GM21528 (cell line): Measurements from ENCODE around the gene MARK4.

ENCODE experiments used
- ATAC-seq: cut with Tn5 transposase; IDR thresholded peaks from one replicate; pipeline ENCODE4 v1.9.1; 2021; ENCODE audit warnings: mild to moderate bottlenecking, moderate library complexity; ENCODE audit not compliant: unreplicated experiment, low FRiP score

MARK4 gene

DNA sequence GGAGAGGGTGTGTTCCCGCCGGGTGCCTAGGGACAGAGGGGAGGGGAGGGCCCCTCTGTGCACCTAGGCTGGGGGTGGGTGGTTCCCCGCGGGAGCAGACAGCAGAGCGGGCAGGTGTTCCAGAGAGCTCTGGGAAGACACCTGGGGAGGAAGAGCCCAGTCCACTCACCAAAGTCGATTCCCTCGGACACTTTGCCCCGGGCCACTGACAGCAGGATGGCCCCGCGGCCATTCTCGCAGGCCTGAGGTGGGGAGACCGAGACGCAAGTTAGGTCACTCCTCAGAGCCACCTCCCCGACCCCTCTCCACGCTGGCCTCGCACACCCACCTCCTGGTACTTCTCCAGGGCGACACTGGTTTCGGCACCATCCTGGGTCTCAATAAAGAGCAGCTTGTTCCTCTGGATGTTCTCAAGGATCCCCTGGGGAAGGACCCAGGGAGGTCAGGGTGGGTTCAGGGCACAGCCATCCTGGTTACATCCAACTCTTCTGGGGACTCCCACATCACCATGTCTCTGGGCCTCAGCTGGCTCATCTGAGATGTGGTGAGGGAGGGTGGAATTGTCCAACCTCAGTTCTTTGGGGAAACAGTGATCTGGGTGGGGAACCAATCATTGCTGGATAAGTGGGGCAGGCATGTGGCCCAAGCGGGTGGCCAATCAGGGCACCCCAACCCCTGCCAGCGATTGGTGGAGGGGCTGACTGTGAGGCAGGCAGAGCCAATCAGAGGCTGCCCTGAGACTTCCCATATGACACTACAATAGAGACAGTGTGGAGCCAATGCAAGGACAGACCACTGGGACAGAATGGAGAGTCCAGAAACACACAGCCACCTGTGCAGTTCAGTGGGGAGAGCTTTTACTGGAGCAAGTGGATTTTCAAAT, 102.1 kb downstream of the MARK4 start:
- ATAC-seq, result no peak

DNA sequence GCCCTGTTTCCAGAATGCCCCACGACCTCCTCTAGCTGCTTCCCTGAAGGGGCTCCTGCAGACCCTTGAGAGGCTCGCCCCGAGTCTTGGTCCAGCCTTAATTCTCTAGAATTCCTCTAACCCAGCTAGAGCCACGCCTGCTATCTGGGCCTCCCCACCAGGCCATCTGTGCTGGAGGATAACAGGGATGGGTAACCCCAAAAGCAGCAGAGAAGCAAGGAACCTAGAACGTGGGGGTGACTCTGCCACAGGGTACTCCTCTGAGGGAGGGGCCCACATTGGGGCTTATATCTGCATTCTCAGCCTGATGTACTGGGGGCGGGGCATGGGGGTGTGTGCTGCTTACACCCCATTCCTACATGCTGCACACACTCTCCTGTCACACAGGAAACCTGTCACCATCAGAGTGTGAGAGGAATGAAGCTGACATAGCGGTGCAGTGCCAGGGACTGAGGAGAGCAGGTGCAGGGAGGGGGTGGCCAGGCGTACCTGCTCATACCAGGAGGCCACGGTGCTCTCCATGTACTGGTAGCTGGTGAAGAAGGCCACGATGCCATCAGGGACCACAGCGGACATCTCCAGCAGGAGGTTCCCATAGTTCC, 103.3 kb downstream of the MARK4 start:
- ATAC-seq, result no peak
